Liver (tissue), 9 donors: ENCODE measurements around the gene SH2D2A. TPM values are rescaled to one million over a fixed set of nuclear protein-coding genes. Genes with fewer than 3 reads are reported as not detected.
"Not testable (repeated sequence)": the region's sequence is repeated elsewhere in the genome, so short reads cannot be mapped to it uniquely, and the experiment has no call there.

Experiments used
- DNase-seq: peaks from one replicate; pipeline ENCODE4 v3.0.0-alpha.2; 2017; ENCODE audit warnings: low spot score
- H3K27ac ChIP-seq, 2 donors: one replicate each; pipeline ENCODE4 v1.7.0; 2013; ENCODE audit warnings: inconsistent platforms in 2 of 2, low read length in 2 of 2, control low read depth in 1 of 2, low read depth in 1 of 2, mild to moderate bottlenecking in 1 of 2
- H3K27me3 ChIP-seq, 4 donors: one replicate each; pipeline versions ENCODE4 v1.6.1 to v1.7.0; 2013; ENCODE audit warnings: low read length in 3 of 4, inconsistent platforms in 1 of 4, mild to moderate bottlenecking in 1 of 4, moderate library complexity in 1 of 4; ENCODE audit not compliant: control insufficient read depth in 4 of 4, insufficient read depth in 4 of 4
- H3K36me3 ChIP-seq, 4 donors: one replicate each; pipeline versions ENCODE4 v1.6.1 to v1.7.0; 2013; ENCODE audit warnings: low read length in 3 of 4, mild to moderate bottlenecking in 3 of 4, low read depth in 1 of 4, moderate library complexity in 1 of 4; ENCODE audit not compliant: control insufficient read depth in 4 of 4, insufficient read depth in 3 of 4
- H3K4me1 ChIP-seq, 4 donors: one replicate each; pipeline versions ENCODE4 v1.6.1 to v1.7.0; 2013; ENCODE audit warnings: low read length in 3 of 4, mild to moderate bottlenecking in 3 of 4, moderate library complexity in 1 of 4; ENCODE audit not compliant: control insufficient read depth in 4 of 4, insufficient read depth in 4 of 4
- H3K4me3 ChIP-seq, 3 donors: one replicate each; pipeline versions ENCODE4 v1.6.1 to v1.7.0; 2013; ENCODE audit warnings: low read length in 3 of 3, control low read depth in 1 of 3, low read depth in 1 of 3, mild to moderate bottlenecking in 1 of 3
- H3K9ac ChIP-seq, 2 donors: one replicate each; pipeline ENCODE4 v1.7.0; 2013; ENCODE audit warnings: low read length in 2 of 2, mild to moderate bottlenecking in 2 of 2, moderate library complexity in 2 of 2, control low read depth in 1 of 2, low read depth in 1 of 2
- H3K9me3 ChIP-seq, 4 donors: one replicate each; pipeline versions ENCODE4 v1.6.1 to v1.7.0; 2013; ENCODE audit warnings: low read length in 3 of 4; ENCODE audit not compliant: control insufficient read depth in 4 of 4
- FOXA1 ChIP-seq: IDR thresholded peaks from 2 replicates; pipeline ENCODE4 v1.6.1; 2016; ENCODE audit warnings: antibody characterized with exemption
- FOXA2 ChIP-seq: IDR thresholded peaks from 2 replicates; pipeline ENCODE4 v1.6.1; 2016; ENCODE audit warnings: antibody characterized with exemption
- GABPA ChIP-seq, 2 donors: IDR thresholded peaks in 1 of 2; conservative IDR thresholded peaks in 1 of 2; 2 replicates each; pipeline ENCODE4 v1.6.1; 2016; ENCODE audit warnings: antibody characterized with exemption in 2 of 2, mild to moderate bottlenecking in 1 of 2, moderate library complexity in 1 of 2
- HNF4A ChIP-seq, 2 donors: conservative IDR thresholded peaks; 2 replicates each; pipeline ENCODE4 v1.6.1; 2016; ENCODE audit warnings: antibody characterized with exemption in 2 of 2, mild to moderate bottlenecking in 2 of 2
- HNF4G ChIP-seq: IDR thresholded peaks from 2 replicates; pipeline ENCODE4 v1.6.1; 2016; ENCODE audit warnings: antibody characterized with exemption
- JUND ChIP-seq, 2 donors: IDR thresholded peaks; 2 replicates each; pipeline ENCODE4 v1.6.1; 2016; ENCODE audit warnings: antibody characterized with exemption in 2 of 2
- NR2F2 ChIP-seq: IDR thresholded peaks from 2 replicates; pipeline ENCODE4 v1.6.1; 2016; ENCODE audit warnings: antibody characterized with exemption
- RAD21 ChIP-seq, 2 donors: IDR thresholded peaks; 2 replicates each; pipeline ENCODE4 v1.6.1; 2016; ENCODE audit warnings: antibody characterized with exemption in 2 of 2, mild to moderate bottlenecking in 2 of 2
- SP1 ChIP-seq: IDR thresholded peaks from 2 replicates; pipeline ENCODE4 v1.6.1; 2018; ENCODE audit warnings: antibody characterized with exemption, mild to moderate bottlenecking
- TAF1 ChIP-seq: conservative IDR thresholded peaks from 2 replicates; pipeline ENCODE4 v1.6.1; 2016; ENCODE audit warnings: antibody characterized with exemption, mild to moderate bottlenecking
- YY1 ChIP-seq: IDR thresholded peaks from 2 replicates; pipeline ENCODE4 v1.6.1; 2016; ENCODE audit warnings: antibody characterized with exemption, mild to moderate bottlenecking
- WGBS: extraction: QIAGEN DNeasy Blood & Tissue Kit; methylation state at CpG from one replicate; pipeline ENCODE4 v1.1.7; 2013; 5-methylcytosine and 5-hydroxymethylcytosine counted together
- polyA plus RNA-seq, 2 donors: library from polyadenylated mRNA; stranded (reverse) in 1 of 2; unstranded in 1 of 2; fragments of 200-250 nt in 1 of 2; fragments of >200 nt in 1 of 2; fragmentation: Nextera tagmentation in 1 of 2; extraction: Ambion mirVana in 1 of 2; gene quantifications; one replicate each; pipeline versions ENCODE4 v1.2.1 to v1.2.3, GENCODE V29; 2013 to 2015
- total RNA-seq, 2 donors: library from RNA; depleted of rRNA; stranded (reverse); fragments of >200 nt; gene quantifications; one replicate each; pipeline ENCODE4 v1.2.3, GENCODE V29; 2014
- TF ChIP-seq, protein P1 (sequence below): IDR thresholded peaks from 2 replicates; pipeline ENCODE4 v1.6.1; 2016; ENCODE audit warnings: antibody characterized with exemption
- TF ChIP-seq, protein P2 (sequence below): IDR thresholded peaks from 2 replicates; pipeline ENCODE4 v1.6.1; 2016; ENCODE audit warnings: antibody characterized with exemption
- TF ChIP-seq, protein P3 (sequence below): fragments of 150-350 bp; IDR thresholded peaks from 2 replicates; pipeline ENCODE4 v1.5.1; 2017; ENCODE audit warnings: improper control_type of control experiment, low read depth, low read length; ENCODE audit not compliant: missing input control
- TF ChIP-seq, protein P4 (sequence below): IDR thresholded peaks from 2 replicates; pipeline ENCODE4 v1.6.1; 2016; ENCODE audit warnings: antibody characterized with exemption
- TF ChIP-seq, protein P5 (sequence below): IDR thresholded peaks from 2 replicates; pipeline ENCODE4 v1.6.1; 2016; ENCODE audit warnings: antibody characterized with exemption, mild to moderate bottlenecking
- donor health status: healthy.
- donor health status: healthy.
- donor health status: healthy.
- donor health status: healthy.
- donor health status: healthy.

Gene SH2D2A
- total and polyA plus RNA-seq, 4 donors: 0.14 to 0.38 (median 0.24) TPM

DNA sequence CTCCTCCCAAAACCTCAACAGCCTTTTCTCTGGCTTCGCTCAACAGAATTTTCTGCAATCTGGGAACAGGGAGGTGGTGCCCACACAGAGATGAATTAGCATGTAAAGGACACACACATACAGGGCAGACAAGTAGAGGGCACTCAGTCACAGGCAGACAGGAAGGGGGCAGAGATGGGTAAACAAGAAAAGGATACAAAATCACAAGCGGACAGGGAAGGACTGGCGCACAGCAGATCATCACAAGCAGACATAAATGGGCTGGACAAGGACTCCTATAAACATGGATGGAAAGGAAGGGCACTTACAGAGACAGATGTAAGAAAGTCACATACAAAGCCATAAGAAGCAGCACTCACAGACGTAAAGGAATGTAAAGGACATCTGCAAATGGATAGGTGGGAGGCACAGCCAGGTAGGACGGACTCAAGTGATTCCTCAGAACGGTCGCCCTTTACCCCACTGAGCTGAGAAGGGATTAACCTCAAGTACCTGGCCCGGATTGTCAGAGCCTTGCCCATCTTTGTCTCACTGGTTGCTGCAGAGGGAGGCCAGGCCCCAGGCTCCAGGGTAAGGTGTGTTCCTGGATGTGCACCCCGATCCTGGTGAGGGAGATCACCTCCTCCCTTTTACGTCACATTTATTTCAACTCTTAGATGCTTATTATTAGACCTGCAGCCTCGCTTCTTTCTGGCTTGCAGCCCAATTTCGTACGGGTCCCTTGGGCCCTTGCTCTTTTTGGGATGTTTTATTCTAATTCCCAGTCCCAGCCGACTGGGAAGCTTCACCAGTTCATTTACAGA lies 50.1 kb downstream of the SH2D2A start:
- Histone ChIP-seq H3K27ac (peak overlapping the region; percentile 76 to 87), H3K9ac (peak overlapping the region; percentile 78 to 96), H3K4me3 (peak overlapping the region; percentile 57 to 91 (median 76)), H3K4me1 (peaks cover 3 to 28% (median 26%) of the 10 kb centered on the region in 4 donors), H3K9me3 (no peaks in the 10 kb centered on the region), H3K27me3 (no peaks in the 10 kb centered on the region), H3K36me3 (peaks cover 0 to 4% (median under 1%) of the 10 kb centered on the region in 4 donors)
- DNase-seq: no peak
- WGBS: 7% methylated on average over 14 of the region's 14 CpGs
- TF ChIP-seq TAF1 (peak; percentile 3), SP1 (no peak), YY1 (no peak), HNF4A (conservative IDR thresholded peaks at IDR 0.05) (no peak)

- Histone ChIP-seq H3K27ac (no peak overlapping the region), H3K36me3 (no peaks in the 10 kb centered on the region), H3K4me3 (peak overlapping the region in 1 of 3 donors; percentile 76), H3K4me1 (peaks cover 3 to 28% (median 25%) of the 10 kb centered on the region in 4 donors), H3K9me3 (no peaks in the 10 kb centered on the region), H3K9ac (no peak overlapping the region), H3K27me3 (no peaks in the 10 kb centered on the region)
- TF ChIP-seq SP1 (no peak), NR2F2 (no peak), HNF4G (no peak), RAD21 (IDR thresholded peaks at IDR 0.05) (no peak), TAF1 (no peak), JUND (IDR thresholded peaks at IDR 0.05) (no peak), FOXA1 (no peak), FOXA2 (no peak), YY1 (no peak), GABPA (IDR thresholded peaks at IDR 0.05 in 1 of 2, conservative IDR thresholded peaks at IDR 0.05 in 1 of 2) (no peak)
- TF ChIP-seq, protein P1, sequence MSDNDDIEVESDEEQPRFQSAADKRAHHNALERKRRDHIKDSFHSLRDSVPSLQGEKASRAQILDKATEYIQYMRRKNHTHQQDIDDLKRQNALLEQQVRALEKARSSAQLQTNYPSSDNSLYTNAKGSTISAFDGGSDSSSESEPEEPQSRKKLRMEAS: no peak
- TF ChIP-seq, protein P2, sequence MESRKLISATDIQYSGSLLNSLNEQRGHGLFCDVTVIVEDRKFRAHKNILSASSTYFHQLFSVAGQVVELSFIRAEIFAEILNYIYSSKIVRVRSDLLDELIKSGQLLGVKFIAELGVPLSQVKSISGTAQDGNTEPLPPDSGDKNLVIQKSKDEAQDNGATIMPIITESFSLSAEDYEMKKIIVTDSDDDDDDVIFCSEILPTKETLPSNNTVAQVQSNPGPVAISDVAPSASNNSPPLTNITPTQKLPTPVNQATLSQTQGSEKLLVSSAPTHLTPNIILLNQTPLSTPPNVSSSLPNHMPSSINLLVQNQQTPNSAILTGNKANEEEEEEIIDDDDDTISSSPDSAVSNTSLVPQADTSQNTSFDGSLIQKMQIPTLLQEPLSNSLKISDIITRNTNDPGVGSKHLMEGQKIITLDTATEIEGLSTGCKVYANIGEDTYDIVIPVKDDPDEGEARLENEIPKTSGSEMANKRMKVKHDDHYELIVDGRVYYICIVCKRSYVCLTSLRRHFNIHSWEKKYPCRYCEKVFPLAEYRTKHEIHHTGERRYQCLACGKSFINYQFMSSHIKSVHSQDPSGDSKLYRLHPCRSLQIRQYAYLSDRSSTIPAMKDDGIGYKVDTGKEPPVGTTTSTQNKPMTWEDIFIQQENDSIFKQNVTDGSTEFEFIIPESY: no peak
- TF ChIP-seq, protein P3, sequence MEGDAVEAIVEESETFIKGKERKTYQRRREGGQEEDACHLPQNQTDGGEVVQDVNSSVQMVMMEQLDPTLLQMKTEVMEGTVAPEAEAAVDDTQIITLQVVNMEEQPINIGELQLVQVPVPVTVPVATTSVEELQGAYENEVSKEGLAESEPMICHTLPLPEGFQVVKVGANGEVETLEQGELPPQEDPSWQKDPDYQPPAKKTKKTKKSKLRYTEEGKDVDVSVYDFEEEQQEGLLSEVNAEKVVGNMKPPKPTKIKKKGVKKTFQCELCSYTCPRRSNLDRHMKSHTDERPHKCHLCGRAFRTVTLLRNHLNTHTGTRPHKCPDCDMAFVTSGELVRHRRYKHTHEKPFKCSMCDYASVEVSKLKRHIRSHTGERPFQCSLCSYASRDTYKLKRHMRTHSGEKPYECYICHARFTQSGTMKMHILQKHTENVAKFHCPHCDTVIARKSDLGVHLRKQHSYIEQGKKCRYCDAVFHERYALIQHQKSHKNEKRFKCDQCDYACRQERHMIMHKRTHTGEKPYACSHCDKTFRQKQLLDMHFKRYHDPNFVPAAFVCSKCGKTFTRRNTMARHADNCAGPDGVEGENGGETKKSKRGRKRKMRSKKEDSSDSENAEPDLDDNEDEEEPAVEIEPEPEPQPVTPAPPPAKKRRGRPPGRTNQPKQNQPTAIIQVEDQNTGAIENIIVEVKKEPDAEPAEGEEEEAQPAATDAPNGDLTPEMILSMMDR: no peak
- TF ChIP-seq, protein P4, sequence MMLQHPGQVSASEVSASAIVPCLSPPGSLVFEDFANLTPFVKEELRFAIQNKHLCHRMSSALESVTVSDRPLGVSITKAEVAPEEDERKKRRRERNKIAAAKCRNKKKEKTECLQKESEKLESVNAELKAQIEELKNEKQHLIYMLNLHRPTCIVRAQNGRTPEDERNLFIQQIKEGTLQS: no peak
- TF ChIP-seq, protein P5, sequence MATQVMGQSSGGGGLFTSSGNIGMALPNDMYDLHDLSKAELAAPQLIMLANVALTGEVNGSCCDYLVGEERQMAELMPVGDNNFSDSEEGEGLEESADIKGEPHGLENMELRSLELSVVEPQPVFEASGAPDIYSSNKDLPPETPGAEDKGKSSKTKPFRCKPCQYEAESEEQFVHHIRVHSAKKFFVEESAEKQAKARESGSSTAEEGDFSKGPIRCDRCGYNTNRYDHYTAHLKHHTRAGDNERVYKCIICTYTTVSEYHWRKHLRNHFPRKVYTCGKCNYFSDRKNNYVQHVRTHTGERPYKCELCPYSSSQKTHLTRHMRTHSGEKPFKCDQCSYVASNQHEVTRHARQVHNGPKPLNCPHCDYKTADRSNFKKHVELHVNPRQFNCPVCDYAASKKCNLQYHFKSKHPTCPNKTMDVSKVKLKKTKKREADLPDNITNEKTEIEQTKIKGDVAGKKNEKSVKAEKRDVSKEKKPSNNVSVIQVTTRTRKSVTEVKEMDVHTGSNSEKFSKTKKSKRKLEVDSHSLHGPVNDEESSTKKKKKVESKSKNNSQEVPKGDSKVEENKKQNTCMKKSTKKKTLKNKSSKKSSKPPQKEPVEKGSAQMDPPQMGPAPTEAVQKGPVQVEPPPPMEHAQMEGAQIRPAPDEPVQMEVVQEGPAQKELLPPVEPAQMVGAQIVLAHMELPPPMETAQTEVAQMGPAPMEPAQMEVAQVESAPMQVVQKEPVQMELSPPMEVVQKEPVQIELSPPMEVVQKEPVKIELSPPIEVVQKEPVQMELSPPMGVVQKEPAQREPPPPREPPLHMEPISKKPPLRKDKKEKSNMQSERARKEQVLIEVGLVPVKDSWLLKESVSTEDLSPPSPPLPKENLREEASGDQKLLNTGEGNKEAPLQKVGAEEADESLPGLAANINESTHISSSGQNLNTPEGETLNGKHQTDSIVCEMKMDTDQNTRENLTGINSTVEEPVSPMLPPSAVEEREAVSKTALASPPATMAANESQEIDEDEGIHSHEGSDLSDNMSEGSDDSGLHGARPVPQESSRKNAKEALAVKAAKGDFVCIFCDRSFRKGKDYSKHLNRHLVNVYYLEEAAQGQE: no peak
- WGBS: 90% methylated on average over 5 of the region's 5 CpGs
- DNase-seq: no peak
Measured at GRCh38 chr1:156765666-156766065, 51.0 kb downstream of the SH2D2A start.

DNA sequence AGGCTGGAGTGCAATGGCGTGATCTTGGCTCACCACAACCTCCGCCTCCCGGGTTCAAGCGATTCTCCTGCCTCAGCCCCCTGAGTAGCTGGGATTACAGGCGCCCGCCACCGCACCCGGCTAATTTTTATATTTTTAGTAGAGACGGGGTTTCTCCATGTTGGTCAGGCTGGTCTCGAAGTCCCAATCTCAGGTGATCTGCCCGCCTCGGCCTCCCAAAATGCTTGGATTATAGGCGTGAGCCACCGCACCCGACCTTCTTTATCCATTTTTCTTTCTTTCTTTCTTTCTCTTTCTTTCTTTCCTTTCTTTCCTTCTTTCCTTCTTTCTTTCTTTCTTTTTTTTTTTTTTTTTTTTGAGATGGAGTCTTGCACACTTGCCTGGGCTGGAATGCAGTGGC lies 51.5 kb downstream of the SH2D2A start:
- H3K27me3 ChIP-seq, H3K9me3 ChIP-seq, H3K36me3 ChIP-seq, H3K27ac ChIP-seq, DNase-seq, H3K4me3 ChIP-seq, H3K9ac ChIP-seq: not testable (repeated sequence)
- H3K4me1 ChIP-seq: peaks cover 3 to 28% (median 25%) of the 10 kb centered on the region in 4 donors
- 97% methylated on average over 15 of the region's 15 CpGs for WGBS
